Ovary (tissue), 9 donors: ENCODE data around the gene DOCK11. TPM values are rescaled to one million over a fixed set of nuclear protein-coding genes. Genes with fewer than 3 reads are reported as not detected.
"Not testable (repeated sequence)": the region's sequence is repeated elsewhere in the genome, so short reads cannot be mapped to it uniquely, and the experiment has no call there.

Experiments
- DNase-seq, 5 donors: peaks; one replicate each; pipeline ENCODE4 v3.0.0-alpha.2; 2019 to 2020
- H3K27ac ChIP-seq, 2 donors: fragments of 200-600 bp; one replicate each; pipeline versions ENCODE4 v1.5.1 to v1.8.0; 2019 to 2022
- H3K27me3 ChIP-seq: fragments of 200-600 bp; one replicate; pipeline ENCODE4 v1.8.0; 2022
- H3K36me3 ChIP-seq: fragments of 200-600 bp; sonication (generic); one replicate; pipeline ENCODE4 v1.5.1; 2019
- H3K4me1 ChIP-seq: one replicate; pipeline ENCODE4 v1.8.1; 2013; ENCODE audit warnings: mild to moderate bottlenecking, moderate library complexity; ENCODE audit not compliant: insufficient read depth
- H3K4me3 ChIP-seq: fragments of 200-600 bp; sonication (generic); one replicate; pipeline ENCODE4 v1.5.1; 2017
- H3K9me3 ChIP-seq, 2 donors: fragments of 200-600 bp in 1 of 2; sonication (generic) in 1 of 2; one replicate each; pipeline versions ENCODE4 v1.5.1 to v1.8.1; 2013 to 2019; ENCODE audit warnings: mild to moderate bottlenecking in 1 of 2, moderate library complexity in 1 of 2
- EP300 ChIP-seq: sonication (generic); formaldehyde crosslinking; IDR thresholded peaks from one replicate; pipeline ENCODE4 v1.6.1; 2017; ENCODE audit warnings: antibody characterized with exemption
- POLR2A ChIP-seq: fragments of 450-650 bp; IDR thresholded peaks from one replicate; pipeline ENCODE4 v1.6.1; 2017; ENCODE audit warnings: antibody characterized with exemption, mild to moderate bottlenecking, moderate library complexity
- WGBS, 3 donors: extraction: QIAGEN DNeasy Blood & Tissue Kit in 1 of 3; methylation state at CpG; one replicate each; pipeline versions ENCODE4 v1.1.5 to v1.1.7; 2013 to 2017; 5-methylcytosine and 5-hydroxymethylcytosine counted together
- intact Hi-C, 4 donors: fragments of 100-400 bp; cut with DNase I; formaldehyde crosslinking; loops; one replicate each; pipeline versions ENCODE4 v1.11.0 to v1.15.1; 2022 to 2023
- polyA plus RNA-seq, 2 donors: library from polyadenylated mRNA; stranded (reverse); fragments of 200-250 nt in 1 of 2; fragments of 350-450 nt in 1 of 2; fragmentation: Illumina TruSeq in 1 of 2; extraction: RNeasy Lipid Tissue Mini Kit (QIAGEN cat#74804) in 1 of 2; gene quantifications; one replicate each; pipeline ENCODE4 v1.2.3, GENCODE V29; 2013 to 2014
- total RNA-seq, 7 donors: library from RNA; depleted of rRNA in 2 of 7; stranded (reverse); fragments of >200 nt in 2 of 7; fragmentation: NEBNext Ultra II Directional in 3 of 7; extraction: Animal tissue kit (Norgen Biotek cat#: 25700) in 3 of 7; gene quantifications; one replicate each; pipeline versions ENCODE4 v1.1.0 to v1.2.4, GENCODE V29; 2016 to 2023
- TF ChIP-seq, protein P1 (sequence below), 3 donors: fragments of 450-650 bp in 2 of 3; fragments of 200-600 bp in 1 of 3; IDR thresholded peaks; one replicate each; pipeline versions ENCODE4 v1.5.1 to v1.8.0; 2016 to 2022; ENCODE audit warnings: antibody characterized with exemption in 3 of 3, mild to moderate bottlenecking in 1 of 3
- donor health status: DM: no; HTN: no; CAD: no; lungs with moderate emphysema.
- donor health status: DM: no; HTN: no; CAD: no.
- donor health status: Bipolar disorder and iron deficiency.
- donor health status: DM: yes; HTN: yes; CAD: no.
- donor health status: DM: no; HTN: no; CAD: no.
- donor health status: DM: yes; HTN: yes; CAD: no.

Gene DOCK11
- total and polyA plus RNA-seq, 9 donors: 3.6 to 18.5 (median 6.1) TPM

DNA sequence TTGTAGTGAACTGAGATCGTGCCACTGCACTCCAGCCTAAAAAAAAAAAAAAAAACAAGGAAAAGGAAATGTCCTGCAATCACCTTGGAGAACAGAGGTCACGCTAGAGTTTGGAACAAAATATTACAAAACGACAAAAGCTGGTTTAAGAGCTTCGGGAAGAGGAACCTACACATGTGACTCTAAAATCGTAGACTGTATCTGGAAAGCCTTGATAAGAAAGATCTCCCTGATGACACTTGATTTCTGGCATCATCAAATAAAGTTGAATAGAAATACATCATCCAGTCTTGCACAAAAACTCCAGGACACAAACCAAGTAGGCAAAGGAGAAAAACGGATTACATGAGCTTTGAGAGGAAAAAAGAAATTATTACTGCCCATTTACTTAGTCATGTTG, 31.1 kb upstream of the DOCK11 start:
- no peaks in the 10 kb centered on the region for H3K4me1 ChIP-seq
- no peak for DNase-seq
- H3K27ac ChIP-seq: no peak overlapping the region
- no peaks in the 10 kb centered on the region for H3K27me3 ChIP-seq
- 67 to 70% (median 68%) methylated on average over 6 of the region's 6 CpGs for WGBS, 3 donors
- intact Hi-C loops: no loop called here
- H3K36me3 ChIP-seq: no peaks in the 10 kb centered on the region
- no peaks in the 10 kb centered on the region for H3K9me3 ChIP-seq
- TF ChIP-seq POLR2A: no peak
- TF ChIP-seq EP300: no peak
- TF ChIP-seq, protein P1, sequence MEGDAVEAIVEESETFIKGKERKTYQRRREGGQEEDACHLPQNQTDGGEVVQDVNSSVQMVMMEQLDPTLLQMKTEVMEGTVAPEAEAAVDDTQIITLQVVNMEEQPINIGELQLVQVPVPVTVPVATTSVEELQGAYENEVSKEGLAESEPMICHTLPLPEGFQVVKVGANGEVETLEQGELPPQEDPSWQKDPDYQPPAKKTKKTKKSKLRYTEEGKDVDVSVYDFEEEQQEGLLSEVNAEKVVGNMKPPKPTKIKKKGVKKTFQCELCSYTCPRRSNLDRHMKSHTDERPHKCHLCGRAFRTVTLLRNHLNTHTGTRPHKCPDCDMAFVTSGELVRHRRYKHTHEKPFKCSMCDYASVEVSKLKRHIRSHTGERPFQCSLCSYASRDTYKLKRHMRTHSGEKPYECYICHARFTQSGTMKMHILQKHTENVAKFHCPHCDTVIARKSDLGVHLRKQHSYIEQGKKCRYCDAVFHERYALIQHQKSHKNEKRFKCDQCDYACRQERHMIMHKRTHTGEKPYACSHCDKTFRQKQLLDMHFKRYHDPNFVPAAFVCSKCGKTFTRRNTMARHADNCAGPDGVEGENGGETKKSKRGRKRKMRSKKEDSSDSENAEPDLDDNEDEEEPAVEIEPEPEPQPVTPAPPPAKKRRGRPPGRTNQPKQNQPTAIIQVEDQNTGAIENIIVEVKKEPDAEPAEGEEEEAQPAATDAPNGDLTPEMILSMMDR (IDR thresholded peaks at IDR 0.05): no peak
- no peak overlapping the region for H3K4me3 ChIP-seq

DNA sequence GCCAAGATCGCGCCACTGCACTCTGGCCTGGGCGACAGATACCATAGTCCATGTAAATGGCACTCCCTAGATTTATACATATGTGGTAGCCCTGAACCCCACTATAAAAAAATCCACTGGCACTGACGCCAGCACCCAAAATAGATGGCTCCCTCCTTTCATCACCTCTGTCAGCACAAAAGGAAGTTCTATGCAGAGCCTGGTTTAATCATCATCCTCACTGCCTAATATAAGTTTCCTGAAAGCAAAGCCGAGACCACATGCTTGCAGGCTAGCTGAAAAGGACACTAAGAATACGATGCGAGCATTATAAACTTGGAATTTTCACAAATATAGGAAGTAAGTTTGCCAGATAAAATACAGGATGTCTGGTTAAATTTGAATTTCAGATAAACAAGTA, 27.5 kb upstream of the DOCK11 start:
- DNase-seq: no peak
- Histone ChIP-seq H3K4me1 (no peaks in the 10 kb centered on the region), H3K9me3 (no peaks in the 10 kb centered on the region), H3K4me3 (no peak overlapping the region), H3K27ac (no peak overlapping the region), H3K36me3 (no peaks in the 10 kb centered on the region), H3K27me3 (no peaks in the 10 kb centered on the region)
- TF ChIP-seq, protein P1 (IDR thresholded peaks at IDR 0.05): no peak
- no peak for TF ChIP-seq POLR2A
- TF ChIP-seq EP300: no peak
- intact Hi-C loops: no loop called here
- WGBS, 3 donors: 58 to 73% (median 70%) methylated on average over 7 of the region's 7 CpGs

DNA sequence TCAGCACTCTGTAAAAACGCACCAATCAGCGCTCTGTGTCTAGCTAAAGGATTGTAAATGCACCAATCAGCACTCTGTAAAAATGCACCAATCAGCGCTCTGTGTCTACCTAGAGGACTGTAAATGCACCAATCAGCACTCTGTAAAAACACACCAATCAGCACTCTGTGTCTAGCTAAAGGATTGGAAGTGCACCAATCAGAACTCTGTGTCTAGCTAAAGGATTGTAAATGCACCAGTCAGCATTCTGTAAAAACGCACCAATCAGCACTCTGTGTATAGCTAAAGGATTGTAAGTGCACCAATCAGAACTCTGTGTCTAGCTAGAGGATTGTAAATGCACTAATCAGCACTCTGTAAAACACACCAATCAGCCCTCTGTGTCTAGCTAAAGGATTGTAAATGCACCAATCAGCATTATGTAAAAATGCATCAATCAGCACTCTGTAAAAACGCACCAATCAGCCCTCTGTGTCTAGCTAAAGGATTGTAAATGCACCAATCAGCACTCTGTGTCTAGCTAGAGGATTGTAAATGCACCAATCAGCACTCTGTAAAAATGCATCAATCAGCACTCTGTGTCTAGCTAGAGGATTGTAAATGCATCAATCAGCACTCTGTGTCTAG, 24.8 kb upstream of the DOCK11 start:
- H3K27ac ChIP-seq, DNase-seq, H3K36me3 ChIP-seq, H3K4me3 ChIP-seq, H3K27me3 ChIP-seq, H3K9me3 ChIP-seq, H3K4me1 ChIP-seq, intact Hi-C loops: not testable (repeated sequence)
- WGBS, 3 donors: 76 to 84% (median 82%) methylated on average over 5 of the region's 5 CpGs

DNA sequence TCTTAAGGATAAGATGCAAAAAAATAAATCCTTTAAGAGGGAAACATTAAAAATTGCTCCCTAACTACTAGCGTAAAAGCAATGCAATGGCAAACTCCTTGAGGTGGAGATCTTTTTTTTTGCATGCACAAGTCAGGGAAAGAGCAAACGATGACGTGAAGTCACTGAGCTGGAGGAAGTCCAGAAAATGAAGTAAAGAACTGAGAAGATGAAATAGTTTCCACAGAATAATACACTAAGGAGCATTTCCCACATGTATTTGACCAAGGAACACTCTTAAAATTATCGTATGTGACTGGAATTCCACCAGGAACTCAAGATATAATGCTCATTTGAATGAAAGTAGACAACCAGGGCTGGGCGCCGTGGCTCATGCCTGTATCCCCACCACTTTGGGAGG, 21.0 kb upstream of the DOCK11 start:
- Histone ChIP-seq H3K4me3 (no peak overlapping the region), H3K9me3 (no peaks in the 10 kb centered on the region), H3K4me1 (no peaks in the 10 kb centered on the region), H3K27me3 (no peaks in the 10 kb centered on the region), H3K27ac (no peak overlapping the region), H3K36me3 (no peaks in the 10 kb centered on the region)
- WGBS, 3 donors: 53 to 63% (median 57%) methylated on average over 6 of the region's 6 CpGs
- TF ChIP-seq POLR2A: no peak
- TF ChIP-seq, protein P1 (IDR thresholded peaks at IDR 0.05): no peak
- no peak for TF ChIP-seq EP300
- intact Hi-C loops: no loop called here
- no peak for DNase-seq

DNA sequence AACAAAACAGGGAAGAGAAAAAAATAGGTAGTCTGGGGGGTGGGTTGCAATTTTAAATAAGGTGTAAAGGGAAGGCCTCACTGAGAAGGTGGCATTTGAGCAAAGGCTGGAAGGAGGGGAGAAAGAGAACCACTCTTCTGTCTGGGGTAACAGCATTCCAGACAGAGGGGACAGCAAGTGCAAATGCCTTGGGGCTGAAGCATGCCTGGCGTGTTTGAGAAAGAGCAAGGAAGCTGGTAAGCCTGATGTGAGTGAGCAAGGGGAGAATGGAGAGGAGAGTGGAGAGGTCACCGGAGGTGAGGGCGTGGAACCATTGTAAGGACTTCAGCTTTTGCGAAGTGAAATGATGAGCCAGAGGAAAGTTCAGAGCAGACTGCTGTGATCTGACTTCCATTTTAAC, 19.7 kb upstream of the DOCK11 start:
- Histone ChIP-seq H3K36me3 (no peaks in the 10 kb centered on the region), H3K4me1 (no peaks in the 10 kb centered on the region), H3K27ac (no peak overlapping the region), H3K9me3 (no peaks in the 10 kb centered on the region), H3K27me3 (no peaks in the 10 kb centered on the region), H3K4me3 (no peak overlapping the region)
- intact Hi-C loops: no loop called here
- no peak for DNase-seq
- WGBS, 3 donors: 77 to 91% (median 83%) methylated on average over 4 of the region's 4 CpGs
- TF ChIP-seq, protein P1 (IDR thresholded peaks at IDR 0.05): no peak
- TF ChIP-seq EP300 (no peak), POLR2A (no peak)
